GM12878 (cell line): ENCODE results near the gene IGF2R. TPM values are rescaled to one million over a fixed set of nuclear protein-coding genes. Genes with fewer than 3 reads are reported as not detected.

Experiments used
- ATAC-seq: fragments of 200-7000 bp; cut with Tn5 transposase; 3 replicates; pipeline ENCODE4 v1.9.1; 2020; ENCODE audit warnings: mild to moderate bottlenecking, moderate library complexity
- BruUV-seq: library from RNA; stranded (reverse); fragments of 400-500 nt; replicated peaks from 2 replicates; lab custom pipeline; 2021; lab: Mats Ljungman, UMichigan
- CTCF ChIA-PET: fragments of 300-600 bp; sonication (Branson Sonifier 250); formaldehyde crosslinking; extraction: SDS; loops from one replicate; lab custom pipeline; 2021; ENCODE audit warnings: inconsistent platforms; lab: Yijun Ruan, JAX
- POLR2A ChIA-PET: fragments of 350-600 bp; formaldehyde crosslinking; extraction: SDS; loops from one replicate; lab custom pipeline; 2021; ENCODE audit warnings: inconsistent platforms; lab: Charles Lee
- RAD21 ChIA-PET: fragments of 300-600 bp; sonication (Branson Sonifier 250); formaldehyde crosslinking; loops from one replicate; lab custom pipeline; 2023; ENCODE audit warnings: antibody characterized with exemption; ENCODE audit not compliant: unreplicated experiment; lab: Charles Lee
- SMC1A ChIA-PET: fragments of 300-600 bp; sonication (Branson Sonifier 250); formaldehyde crosslinking; loops from one replicate; lab custom pipeline; 2023; ENCODE audit not compliant: unreplicated experiment, uncharacterized antibody; lab: Charles Lee
- DNase-seq: peaks from one replicate; pipeline ENCODE4 v3.0.0-alpha.2; 2011; ENCODE audit warnings: low read depth, low spot score
- FAIRE-seq: peaks from 3 replicates; lab custom pipeline; 2011; peaks lifted over from hg19 to GRCh38; lab: Jason Lieb, UNC
- H2AFZ ChIP-seq: 2 replicates; pipeline ENCODE4 v1.6.0; 2011; ENCODE audit warnings: low read depth, low read length, control low read depth; ENCODE audit not compliant: control insufficient read depth
- H3K27ac ChIP-seq: 2 replicates; pipeline ENCODE4 v1.5.1; 2011; ENCODE audit warnings: control low read depth; ENCODE audit not compliant: control insufficient read depth, insufficient read depth
- H3K27me3 ChIP-seq, 2 experiments: replicated peaks in 1 of 2; 2 replicates each; pipeline versions ENCODE4 v1.6.0 to v1.6.1; 2011; ENCODE audit warnings: low read length in 1 of 2; ENCODE audit not compliant: control insufficient read depth in 2 of 2, insufficient read depth in 2 of 2
- H3K36me3 ChIP-seq, 2 experiments: 2 replicates each; pipeline ENCODE4 v1.5.1; 2011; ENCODE audit warnings: low read length in 1 of 2; ENCODE audit not compliant: control insufficient read depth in 2 of 2, insufficient read depth in 2 of 2
- H3K4me1 ChIP-seq: 2 replicates; pipeline ENCODE4 v1.6.1; 2011; ENCODE audit warnings: mild to moderate bottlenecking, low read length, moderate library complexity, mixed read lengths; ENCODE audit not compliant: control insufficient read depth, insufficient read depth
- H3K4me2 ChIP-seq: 2 replicates; pipeline ENCODE4 v1.6.0; 2011; ENCODE audit warnings: control low read depth; ENCODE audit not compliant: control insufficient read depth, insufficient read depth
- H3K4me3 ChIP-seq: fragments of 200-600 bp; sonication (generic); 2 replicates; pipeline ENCODE4 v1.5.1; 2016
- H3K79me2 ChIP-seq: 2 replicates; pipeline ENCODE4 v1.6.0; 2011; ENCODE audit warnings: low read length; ENCODE audit not compliant: control insufficient read depth, insufficient read depth
- H3K9ac ChIP-seq: 2 replicates; pipeline ENCODE4 v1.8.0; 2011; ENCODE audit warnings: low read length, control low read depth, mixed read lengths; ENCODE audit not compliant: control insufficient read depth, insufficient read depth
- H3K9me3 ChIP-seq: replicated peaks from 3 replicates; pipeline ENCODE4 v1.5.1; 2011; ENCODE audit warnings: mild to moderate bottlenecking, low read length; ENCODE audit not compliant: control insufficient read depth, insufficient read depth
- H4K20me1 ChIP-seq: 2 replicates; pipeline ENCODE4 v1.6.0; 2011; ENCODE audit not compliant: control insufficient read depth, insufficient read depth
- BMI1 ChIP-seq: fragments of 450-650 bp; IDR thresholded peaks from 2 replicates; pipeline ENCODE4 v1.6.1; 2016; ENCODE audit warnings: mild to moderate bottlenecking, moderate library complexity, borderline replicate concordance
- CBX3 ChIP-seq: fragments of 200-600 bp; sonication (generic); IDR thresholded peaks from 2 replicates; pipeline ENCODE4 v1.6.1; 2016; ENCODE audit warnings: low read depth, borderline replicate concordance
- DPF2 ChIP-seq: fragments of 450-650 bp; IDR thresholded peaks from 2 replicates; pipeline ENCODE4 v1.6.1; 2017; ENCODE audit warnings: mild to moderate bottlenecking
- EGR1 ChIP-seq, 2 experiments: IDR thresholded peaks; 1 replicate in 1 of 2; 2 replicates in 1 of 2; pipeline ENCODE4 v1.6.1; 2011 to 2012; ENCODE audit warnings: low read depth in 2 of 2, low read length in 2 of 2, borderline replicate concordance in 1 of 2, mild to moderate bottlenecking in 1 of 2, moderate library complexity in 1 of 2
- GABPA ChIP-seq: IDR thresholded peaks from 2 replicates; pipeline ENCODE4 v1.6.1; 2014; ENCODE audit warnings: antibody characterized with exemption, low read depth, mild to moderate bottlenecking, inconsistent platforms
- MTA3 ChIP-seq: IDR thresholded peaks from 2 replicates; pipeline ENCODE4 v1.6.1; 2012; ENCODE audit warnings: low read length, inconsistent platforms, borderline replicate concordance
- MXI1 ChIP-seq: fragments of 150-350 bp; IDR thresholded peaks from 2 replicates; pipeline ENCODE4 v1.6.1; 2011; ENCODE audit warnings: low read depth, mild to moderate bottlenecking, inconsistent platforms, low read length, improper control_type of control experiment
- NFYB ChIP-seq: IDR thresholded peaks from 2 replicates; pipeline ENCODE4 v1.6.1; 2011; ENCODE audit warnings: low read depth, mild to moderate bottlenecking, low read length, improper control_type of control experiment, moderate library complexity; ENCODE audit not compliant: insufficient read depth
- NR2C2 ChIP-seq: IDR thresholded peaks from 2 replicates; pipeline ENCODE4 v1.6.1; 2011; ENCODE audit warnings: borderline replicate concordance, low read depth; ENCODE audit not compliant: control insufficient read depth, insufficient read length
- RB1 ChIP-seq: fragments of 450-650 bp; formaldehyde crosslinking; IDR thresholded peaks from 2 replicates; pipeline ENCODE4 v1.6.1; 2017; ENCODE audit warnings: mild to moderate bottlenecking, borderline replicate concordance
- RELA ChIP-seq: fragments of 450-650 bp; IDR thresholded peaks from 2 replicates; pipeline ENCODE4 v1.8.0; 2014; ENCODE audit warnings: borderline replicate concordance; ENCODE audit not compliant: partially characterized antibody
- RFX5 ChIP-seq: IDR thresholded peaks from 2 replicates; pipeline ENCODE4 v1.6.1; 2011; ENCODE audit warnings: low read depth, low read length, improper control_type of control experiment
- SMAD1 ChIP-seq: fragments of 450-650 bp; IDR thresholded peaks from 2 replicates; pipeline ENCODE4 v1.6.1; 2018; ENCODE audit warnings: mild to moderate bottlenecking, low read depth; ENCODE audit not compliant: partially characterized antibody
- USF2 ChIP-seq: IDR thresholded peaks from 2 replicates; pipeline ENCODE4 v1.6.1; 2011; ENCODE audit warnings: low read depth, low read length, improper control_type of control experiment, borderline replicate concordance
- YY1 ChIP-seq: IDR thresholded peaks from 2 replicates; pipeline ENCODE4 v1.6.1; 2011; ENCODE audit warnings: low read depth, mild to moderate bottlenecking, low read length
- WGBS: methylation state at CpG from one replicate; pipeline ENCODE4 v1.1.6; 2016; ENCODE audit warnings: low lambda C conversion rate; ENCODE audit not compliant: insufficient replicate concordance, insufficient coverage; ENCODE audit errors: missing lambda C conversion rate; 5-methylcytosine and 5-hydroxymethylcytosine counted together
- in situ Hi-C: fragments of 300-500 bp; cut with MboI; formaldehyde crosslinking; loops from 9 replicates; pipeline ENCODE4 v1.14.3; 2018; ENCODE audit warnings: mixed read lengths
- intact Hi-C: fragments of 100-400 bp; cut with micrococcal nuclease; formaldehyde crosslinking; loops from one replicate; pipeline ENCODE4 v1.14.2; 2022; ENCODE audit not compliant: unreplicated experiment
- polyA plus RNA-seq, 11 experiments: library from polyadenylated mRNA; depleted of rRNA in 4 of 11; unstranded in 6 of 11; stranded (reverse) in 5 of 11; fragments of >200 nt; fragmentation: Nextera tagmentation in 4 of 11; fragmentation: Illumina TruSeq in 1 of 11; extraction: Ambion mirVana in 4 of 11; extraction: Trizol in 1 of 11; gene quantifications; 1 replicate in 1 of 11; 2 replicates in 10 of 11; pipeline versions ENCODE4 v1.2.1 to v1.2.3, GENCODE V29; 2011 to 2016; ENCODE audit warnings: inconsistent platforms in 2 of 11, missing spikeins in 2 of 11, low read depth in 1 of 11
- total RNA-seq, 4 experiments: library from RNA; depleted of rRNA in 3 of 4; stranded (reverse); fragments of >200 nt in 3 of 4; fragmentation: Illumina TruSeq in 1 of 4; extraction: Trizol in 1 of 4; gene quantifications; 2 replicates each; pipeline versions ENCODE4 v1.2.1 to v1.2.3, GENCODE V29; 2013 to 2021
- TF ChIP-seq, protein P1 (sequence below): fragments of 450-650 bp; formaldehyde crosslinking; IDR thresholded peaks from 2 replicates; pipeline ENCODE4 v1.5.0; 2022; ENCODE audit warnings: mild to moderate bottlenecking, missing genetic modification characterization
- TF ChIP-seq, protein P2 (sequence below): IDR thresholded peaks from 2 replicates; pipeline ENCODE4 v1.6.1; 2011; ENCODE audit warnings: low read depth, mild to moderate bottlenecking, low read length, moderate library complexity, borderline replicate concordance; ENCODE audit errors: extremely low read depth

The IGF2R gene
- total and polyA plus RNA-seq, 10 of the 15 experiments (the other 5 are each of a cell fraction or from before 2014, with no cell fraction given) = 1.00 to 40.1 (median 16.8) TPM

GRCh38 chr6:160101277-160102205, 132.7 kb downstream of the IGF2R start (continued):
- no peak for TF ChIP-seq USF2
- TF ChIP-seq NFYB = no peak
- TF ChIP-seq DPF2 = no peak
- TF ChIP-seq SMAD1 = no peak
- TF ChIP-seq CBX3 = no peak

DNA sequence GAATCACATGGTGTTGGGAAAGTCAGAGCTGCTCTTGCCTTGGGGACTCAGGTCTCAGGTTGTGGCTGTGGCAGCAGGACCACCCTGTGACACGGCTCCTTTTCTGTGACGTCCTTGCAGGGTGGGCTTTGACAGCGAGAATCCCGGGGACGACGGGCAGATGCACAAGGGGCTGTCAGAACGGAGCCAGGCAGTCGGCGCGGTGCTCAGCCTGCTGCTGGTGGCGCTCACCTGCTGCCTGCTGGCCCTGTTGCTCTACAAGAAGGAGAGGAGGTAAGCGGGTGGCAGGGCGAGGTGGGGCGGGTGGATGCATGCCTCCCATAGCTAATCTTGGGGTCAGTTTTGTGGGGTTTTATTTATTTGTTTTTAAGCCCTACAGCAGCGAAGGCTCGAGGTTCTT, 133.5 kb downstream of the IGF2R start:
- ATAC-seq (no peak), DNase-seq (no peak), FAIRE-seq (no peak)
- ChIA-PET RAD21 (no interaction called here), POLR2A (interaction anchor here (0.7 kb wide), 1 partner anchor 74 kb away, joined by 4 read pairs; no protein-coding TSS in a partner anchor), CTCF (interaction anchor here (1.0 to 2.5 kb wide), 4 partner anchors 10 to 239 kb away, joined by 3 to 13 read pairs (median 4); no protein-coding TSS in a partner anchor), SMC1A (interaction anchor here (1.0 kb wide), 1 partner anchor 239 kb away, joined by 4 read pairs; no protein-coding TSS in a partner anchor)
- no peaks in the 10 kb centered on the region for H3K9me3 ChIP-seq
- H3K27ac ChIP-seq = no peak overlapping the region
- peaks cover 16 to 36% of the 10 kb centered on the region in 2 experiments for H3K36me3 ChIP-seq
- no peak overlapping the region for H3K4me3 ChIP-seq
- H3K4me1 ChIP-seq = no peaks in the 10 kb centered on the region
- no peak overlapping the region for H2AFZ ChIP-seq
- H4K20me1 ChIP-seq = no peaks in the 10 kb centered on the region
- no peak overlapping the region for H3K9ac ChIP-seq
- no peaks in the 10 kb centered on the region for H3K27me3 ChIP-seq
- BruUV-seq = no TSS peak
- in situ Hi-C loops = no loop called here
- 97% methylated on average over 16 of the region's 16 CpGs for WGBS
- H3K79me2 ChIP-seq = no peaks in the 10 kb centered on the region
- intact Hi-C loops = loop anchor here (10.0 kb wide), 1 partner anchor 408 kb away; the partner anchor contains the start of gene SOD2
- no peak overlapping the region for H3K4me2 ChIP-seq
- TF ChIP-seq RB1 (no peak), BMI1 (no peak), MTA3 (no peak), NR2C2 (no peak), GABPA (no peak), YY1 (no peak), RELA (no peak), MXI1 (no peak), RFX5 (no peak), EGR1 (IDR thresholded peaks at IDR 0.05; ENCODE audit: borderline replicate concordance in 1 of 2, low read depth in 2 of 2, low read length in 2 of 2) (no peak)
- TF ChIP-seq, protein P1, sequence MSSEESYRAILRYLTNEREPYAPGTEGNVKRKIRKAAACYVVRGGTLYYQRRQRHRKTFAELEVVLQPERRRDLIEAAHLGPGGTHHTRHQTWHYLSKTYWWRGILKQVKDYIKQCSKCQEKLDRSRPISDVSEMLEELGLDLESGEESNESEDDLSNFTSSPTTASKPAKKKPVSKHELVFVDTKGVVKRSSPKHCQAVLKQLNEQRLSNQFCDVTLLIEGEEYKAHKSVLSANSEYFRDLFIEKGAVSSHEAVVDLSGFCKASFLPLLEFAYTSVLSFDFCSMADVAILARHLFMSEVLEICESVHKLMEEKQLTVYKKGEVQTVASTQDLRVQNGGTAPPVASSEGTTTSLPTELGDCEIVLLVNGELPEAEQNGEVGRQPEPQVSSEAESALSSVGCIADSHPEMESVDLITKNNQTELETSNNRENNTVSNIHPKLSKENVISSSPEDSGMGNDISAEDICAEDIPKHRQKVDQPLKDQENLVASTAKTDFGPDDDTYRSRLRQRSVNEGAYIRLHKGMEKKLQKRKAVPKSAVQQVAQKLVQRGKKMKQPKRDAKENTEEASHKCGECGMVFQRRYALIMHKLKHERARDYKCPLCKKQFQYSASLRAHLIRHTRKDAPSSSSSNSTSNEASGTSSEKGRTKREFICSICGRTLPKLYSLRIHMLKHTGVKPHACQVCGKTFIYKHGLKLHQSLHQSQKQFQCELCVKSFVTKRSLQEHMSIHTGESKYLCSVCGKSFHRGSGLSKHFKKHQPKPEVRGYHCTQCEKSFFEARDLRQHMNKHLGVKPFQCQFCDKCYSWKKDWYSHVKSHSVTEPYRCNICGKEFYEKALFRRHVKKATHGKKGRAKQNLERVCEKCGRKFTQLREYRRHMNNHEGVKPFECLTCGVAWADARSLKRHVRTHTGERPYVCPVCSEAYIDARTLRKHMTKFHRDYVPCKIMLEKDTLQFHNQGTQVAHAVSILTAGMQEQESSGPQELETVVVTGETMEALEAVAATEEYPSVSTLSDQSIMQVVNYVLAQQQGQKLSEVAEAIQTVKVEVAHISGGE (CRISPR knock-in tag) = no peak
- TF ChIP-seq, protein P2, sequence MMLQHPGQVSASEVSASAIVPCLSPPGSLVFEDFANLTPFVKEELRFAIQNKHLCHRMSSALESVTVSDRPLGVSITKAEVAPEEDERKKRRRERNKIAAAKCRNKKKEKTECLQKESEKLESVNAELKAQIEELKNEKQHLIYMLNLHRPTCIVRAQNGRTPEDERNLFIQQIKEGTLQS = no peak
